HG03045 (cell line): ENCODE results near the gene GADD45G.

Experiments used
- ATAC-seq: cut with Tn5 transposase; IDR thresholded peaks from one replicate; pipeline ENCODE4 v1.9.1; 2021; ENCODE audit warnings: mild to moderate bottlenecking, moderate library complexity; ENCODE audit not compliant: unreplicated experiment

GADD45G gene

GRCh38 chr9:89629081-89629976 lies 24.5 kb downstream of the GADD45G start:
- no peak for ATAC-seq

- no peak for ATAC-seq
Measured at GRCh38 chr9:89630508-89630907, 25.7 kb downstream of the GADD45G start.

GRCh38 chr9:89631384-89631783 lies 26.6 kb downstream of the GADD45G start:
- ATAC-seq: no peak

GRCh38 chr9:89632192-89632733 lies 27.5 kb downstream of the GADD45G start:
- ATAC-seq: no peak

- no peak for ATAC-seq
Measured at GRCh38 chr9:89632736-89633135, 27.9 kb downstream of the GADD45G start.

- ATAC-seq: no peak
Measured at GRCh38 chr9:89633404-89633803, 28.6 kb downstream of the GADD45G start.

GRCh38 chr9:89633920-89634319 lies 29.1 kb downstream of the GADD45G start:
- ATAC-seq: no peak

GRCh38 chr9:89634995-89635742 lies 30.4 kb downstream of the GADD45G start:
- ATAC-seq: no peak

- ATAC-seq: no peak
Measured at GRCh38 chr9:89635816-89636215, 31.0 kb downstream of the GADD45G start.

GRCh38 chr9:89637787-89638186 lies 33.0 kb downstream of the GADD45G start:
- no peak for ATAC-seq

- ATAC-seq: no peak
Measured at GRCh38 chr9:89638359-89638758, 33.5 kb downstream of the GADD45G start.

GRCh38 chr9:89638893-89639292 lies 34.1 kb downstream of the GADD45G start:
- ATAC-seq: no peak

GRCh38 chr9:89639367-89639795 lies 34.6 kb downstream of the GADD45G start:
- ATAC-seq: no peak

- no peak for ATAC-seq
Measured at GRCh38 chr9:89639961-89640360, 35.1 kb downstream of the GADD45G start.

- ATAC-seq: no peak
Measured at GRCh38 chr9:89640361-89640760, 35.5 kb downstream of the GADD45G start.

- no peak for ATAC-seq
Measured at GRCh38 chr9:89640801-89641200, 36.0 kb downstream of the GADD45G start.

- ATAC-seq: no peak
Measured at GRCh38 chr9:89641980-89642379, 37.2 kb downstream of the GADD45G start.

- no peak for ATAC-seq
Measured at GRCh38 chr9:89642789-89643188, 38.0 kb downstream of the GADD45G start.

- no peak for ATAC-seq
Measured at GRCh38 chr9:89646189-89646939, 41.6 kb downstream of the GADD45G start.

GRCh38 chr9:89647366-89648128 lies 42.7 kb downstream of the GADD45G start:
- no peak for ATAC-seq
